ENCODE data around the gene GAS7.

The GAS7 gene

DNA sequence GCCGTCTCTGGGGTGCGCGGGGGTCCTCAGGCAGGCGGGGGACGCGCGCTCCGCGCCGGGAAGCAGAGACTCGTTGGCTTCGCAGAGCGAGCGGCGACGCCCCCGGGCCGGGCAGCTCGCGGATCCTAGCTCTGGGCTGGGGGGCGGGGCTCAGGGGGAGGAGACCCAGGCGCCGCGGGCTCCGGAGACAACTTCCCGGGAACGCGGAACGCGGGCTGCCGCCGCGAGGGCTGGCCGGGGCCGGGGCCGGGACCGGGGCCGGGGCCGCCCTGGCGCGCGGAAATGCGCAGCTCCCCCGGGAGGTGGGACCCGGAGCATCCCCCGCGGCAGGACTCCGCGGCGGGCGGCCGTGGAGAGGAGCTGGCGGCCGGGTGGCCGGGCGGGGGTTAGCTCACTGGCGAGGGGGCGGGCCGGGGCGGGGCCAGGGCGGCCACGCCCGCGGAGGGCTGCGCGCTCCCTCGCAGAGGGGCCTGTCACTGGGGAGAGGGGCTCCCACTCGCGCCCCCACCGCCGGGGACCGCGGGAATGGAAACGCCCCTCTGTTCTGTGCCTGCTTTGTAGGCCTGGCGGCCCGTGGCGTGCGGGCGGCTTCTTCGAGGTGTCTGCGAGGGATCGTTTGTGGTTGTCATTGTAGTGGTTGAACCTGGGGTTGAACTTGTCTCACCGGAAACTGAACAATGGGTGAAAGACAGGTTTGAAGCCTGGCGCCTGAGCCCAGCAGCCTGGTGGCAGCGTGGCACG, at the start of gene GAS7:
GAS7 (minus strand) TSS at position 98 of the 741 bp plus-strand sequence.
- no peak for DNase-seq

DNA sequence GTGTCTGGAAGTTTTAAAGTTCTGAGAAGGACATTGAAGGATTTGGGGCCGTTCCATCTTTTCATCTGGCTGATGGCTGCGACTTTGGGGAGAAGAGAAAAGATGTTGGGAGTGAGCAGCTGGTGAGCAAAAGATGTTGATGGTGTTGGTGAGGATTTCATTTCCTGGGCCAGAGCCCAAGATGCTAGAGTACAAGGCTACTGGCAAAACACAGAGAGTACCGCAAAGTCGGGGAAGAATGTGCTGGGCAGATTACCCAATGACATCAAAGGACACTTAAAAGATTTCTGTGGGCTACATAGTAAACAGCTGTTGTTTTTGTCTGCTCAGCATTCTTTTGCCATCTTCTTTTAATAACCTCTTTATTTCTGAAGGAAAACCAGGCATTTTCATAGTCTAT, 49.4 kb upstream of the GAS7 start:
- DNase-seq: no peak

DNA sequence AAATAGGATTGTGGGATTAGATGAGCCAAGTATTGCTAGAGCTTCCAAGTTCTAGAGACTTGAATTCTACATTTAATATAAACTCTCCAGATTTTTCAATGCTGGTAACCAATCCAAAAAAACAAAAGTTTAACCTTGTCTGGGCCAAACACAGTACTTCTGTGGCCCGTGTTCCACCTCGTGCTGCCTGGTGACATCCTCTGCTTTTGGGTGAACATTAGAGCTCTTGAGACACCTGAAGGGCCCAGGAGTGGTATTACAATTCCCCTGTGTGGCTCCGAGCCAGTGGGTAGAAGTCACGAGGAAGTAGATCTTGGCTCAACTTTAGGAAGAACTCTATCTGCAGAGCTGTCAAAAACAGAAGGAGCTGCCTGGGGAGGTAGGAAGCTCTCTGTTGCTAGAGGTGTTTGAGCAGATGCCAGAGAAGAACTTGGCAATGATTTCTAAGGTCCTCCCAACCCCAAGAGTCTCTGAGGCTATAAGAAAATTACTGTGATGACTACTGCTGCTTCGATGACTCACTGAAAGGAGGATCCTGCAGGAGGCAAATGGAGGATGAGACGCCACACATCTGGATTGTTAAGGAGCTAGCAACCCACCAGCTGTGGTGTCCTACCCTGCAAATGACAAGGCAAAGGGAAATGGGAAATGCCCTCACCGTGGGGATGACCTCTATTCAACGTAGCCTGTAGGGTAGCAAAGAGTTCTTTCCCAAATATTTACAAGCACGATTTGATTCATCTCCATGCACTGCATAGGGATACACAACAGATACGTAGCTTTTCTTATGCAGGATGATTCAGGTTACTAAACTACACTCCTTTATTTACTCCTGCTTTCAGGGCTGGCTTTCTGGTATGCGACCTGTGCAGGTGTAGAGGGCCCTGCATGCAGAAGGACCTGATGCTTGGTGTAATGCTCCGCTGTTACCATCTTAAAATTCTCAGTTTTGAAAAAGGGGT, 45.8 kb upstream of the GAS7 start:
- DNase-seq: no peak

DNA sequence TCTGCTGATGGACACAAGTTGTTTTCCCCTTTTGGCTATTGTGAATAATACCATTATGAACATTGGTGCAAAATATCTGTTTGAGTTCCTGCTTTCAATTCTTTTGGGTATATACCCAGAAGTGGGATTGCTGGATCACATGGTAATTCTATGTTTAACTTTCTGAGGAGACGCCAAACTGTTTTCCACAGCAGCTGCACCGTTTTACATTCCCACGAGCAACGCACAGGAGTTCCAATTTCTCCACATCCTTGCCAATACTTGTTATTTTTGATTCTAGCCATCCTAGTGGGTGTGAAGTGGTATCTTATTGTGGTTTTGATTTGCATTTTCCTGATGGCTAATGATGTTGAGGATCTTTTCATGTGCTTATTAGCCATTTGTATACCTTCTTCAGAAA, 43.4 kb upstream of the GAS7 start:
- DNase-seq: no peak

DNA sequence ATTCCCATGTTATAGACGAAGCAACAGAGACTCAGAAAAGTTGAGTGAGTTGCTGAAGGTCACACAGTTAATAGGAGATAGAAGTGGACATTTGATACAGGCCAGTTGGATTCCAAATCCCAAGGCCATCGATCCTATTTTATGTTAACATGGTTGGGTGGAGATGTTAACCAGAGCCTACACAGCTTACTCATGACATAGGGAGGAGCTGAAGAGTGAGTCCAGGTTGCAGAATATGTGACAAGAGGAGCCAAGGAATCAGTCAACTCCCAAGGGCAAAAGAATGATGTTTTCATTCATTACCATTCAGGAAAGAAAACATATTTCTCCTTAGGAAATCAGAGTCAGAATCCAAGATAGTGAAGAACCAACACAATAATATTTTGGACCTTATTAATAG, 40.3 kb upstream of the GAS7 start:
- DNase-seq: no peak

DNA sequence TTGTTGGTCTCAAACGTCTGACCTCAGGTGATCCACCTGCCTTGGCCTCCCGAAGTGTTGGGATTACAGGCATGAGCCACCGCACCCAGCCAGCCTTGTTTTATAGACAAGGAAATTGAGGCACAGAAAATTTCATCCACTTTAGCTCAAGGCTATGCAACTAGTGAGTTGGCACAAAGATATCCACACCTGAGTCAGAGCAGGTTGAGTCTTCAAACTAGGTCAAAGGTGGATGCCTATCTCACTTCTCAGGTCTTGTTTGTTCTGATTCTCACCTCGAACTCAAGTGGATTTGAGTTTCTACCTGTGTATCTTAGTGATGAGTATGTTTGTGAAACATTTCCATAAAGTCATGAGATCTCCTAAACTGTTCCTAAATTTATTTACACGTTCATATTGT, 35.6 kb upstream of the GAS7 start:
- no peak for DNase-seq

DNA sequence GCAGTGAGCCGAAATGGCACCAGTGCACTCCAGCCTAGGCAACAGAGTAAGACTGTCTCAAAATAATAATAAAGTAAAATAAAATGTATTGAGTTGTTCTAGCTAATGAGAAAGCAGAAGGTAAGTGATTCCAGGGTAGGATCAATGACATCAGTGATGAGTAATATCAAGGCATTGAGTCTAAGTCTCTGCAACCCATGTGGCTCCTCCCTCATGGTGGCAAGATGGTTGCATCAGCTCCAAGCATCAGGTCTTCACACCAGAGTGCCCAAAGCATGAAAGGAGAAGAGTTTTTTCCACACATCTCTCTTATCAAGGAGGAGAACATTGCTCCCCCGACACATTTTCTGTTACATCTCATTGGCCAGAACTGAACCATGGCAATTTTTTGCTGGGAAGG, 34.8 kb upstream of the GAS7 start:
- DNase-seq: no peak

DNA sequence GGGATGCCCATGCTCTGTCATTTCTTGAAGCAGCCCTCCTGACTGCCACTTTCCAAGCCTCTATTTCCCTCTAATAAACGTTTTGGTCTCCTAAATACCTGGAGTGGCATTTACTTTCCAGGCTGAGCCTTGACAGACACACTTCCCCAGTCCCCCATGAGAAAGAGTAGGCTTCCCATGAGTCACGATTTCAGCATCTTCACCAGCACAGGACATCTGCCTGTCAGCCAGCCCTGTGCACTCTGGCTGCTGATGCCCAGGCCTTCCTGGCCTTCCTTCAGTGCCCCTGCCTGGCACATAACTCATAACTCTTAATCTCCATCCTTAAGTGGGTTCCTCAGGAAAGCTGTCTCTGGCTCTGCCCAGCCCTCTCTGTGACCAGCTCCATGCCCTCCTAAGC, 30.8 kb upstream of the GAS7 start:
- no peak for DNase-seq

DNA sequence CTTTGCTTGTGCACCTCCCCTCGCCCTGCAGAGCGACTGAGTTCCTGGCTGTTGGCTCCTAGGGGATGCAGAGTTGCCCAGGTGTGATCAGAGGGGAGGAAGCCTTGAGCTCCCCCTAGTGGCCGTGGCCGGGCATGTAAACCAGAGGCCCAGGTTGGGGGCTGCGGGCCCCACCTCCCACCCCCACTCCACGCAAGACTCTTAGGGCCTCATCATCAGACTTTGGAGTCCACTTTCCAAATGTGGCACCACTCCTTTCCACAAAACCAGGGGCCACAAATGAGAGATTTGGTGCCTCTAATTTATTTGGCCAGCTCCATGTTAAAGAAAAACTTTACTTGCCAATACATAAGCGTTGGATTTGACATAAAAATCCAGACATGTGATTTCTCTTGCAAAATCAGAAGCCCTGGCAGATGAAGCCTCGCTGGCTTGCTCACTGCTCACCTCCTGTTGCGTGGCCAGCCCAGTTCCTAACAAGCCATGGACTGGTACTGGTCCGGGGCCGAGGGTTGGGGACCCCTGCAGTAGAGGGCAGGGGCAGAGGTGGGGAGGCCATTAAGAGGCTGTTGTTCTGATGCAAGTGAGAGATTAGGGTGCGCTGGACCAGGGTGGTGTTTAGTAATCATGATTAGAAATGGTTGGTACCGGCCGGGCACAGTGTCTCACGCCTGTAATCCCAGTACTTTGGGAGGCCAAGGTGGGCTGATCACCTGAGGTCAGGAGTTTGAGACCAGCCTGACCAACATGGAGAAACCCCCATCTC, 28.7 kb upstream of the GAS7 start:
- peak; percentile 21 for DNase-seq

DNA sequence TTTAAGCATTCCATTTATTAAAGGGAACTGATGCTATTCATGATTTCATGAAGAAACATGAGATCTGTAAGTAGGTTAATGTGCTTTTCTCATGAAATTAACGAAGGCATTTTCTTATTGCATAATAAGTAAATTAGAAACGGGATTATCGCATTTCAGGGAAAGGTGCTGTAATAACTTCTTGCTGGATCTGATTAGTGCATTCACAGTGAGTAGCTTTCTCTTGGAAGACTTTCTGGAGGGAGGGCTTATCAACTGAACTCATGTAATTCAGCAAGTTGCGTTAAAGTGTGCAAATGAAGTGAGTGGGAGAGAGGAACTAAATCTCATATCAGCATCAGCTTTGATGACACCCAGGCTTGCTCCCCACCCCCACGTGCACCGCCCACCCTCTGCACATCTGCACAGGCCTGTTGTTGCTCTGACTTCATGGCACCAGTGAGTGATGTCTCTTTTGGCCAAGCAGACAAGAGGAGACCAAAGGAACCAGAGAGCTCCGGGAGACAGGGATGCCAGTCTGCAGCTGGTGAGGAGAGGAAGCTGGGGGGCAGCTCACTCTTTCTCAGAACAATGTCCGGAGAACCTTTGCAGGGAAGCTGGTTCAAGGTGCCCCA, 26.3 kb upstream of the GAS7 start:
- DNase-seq: no peak

DNA sequence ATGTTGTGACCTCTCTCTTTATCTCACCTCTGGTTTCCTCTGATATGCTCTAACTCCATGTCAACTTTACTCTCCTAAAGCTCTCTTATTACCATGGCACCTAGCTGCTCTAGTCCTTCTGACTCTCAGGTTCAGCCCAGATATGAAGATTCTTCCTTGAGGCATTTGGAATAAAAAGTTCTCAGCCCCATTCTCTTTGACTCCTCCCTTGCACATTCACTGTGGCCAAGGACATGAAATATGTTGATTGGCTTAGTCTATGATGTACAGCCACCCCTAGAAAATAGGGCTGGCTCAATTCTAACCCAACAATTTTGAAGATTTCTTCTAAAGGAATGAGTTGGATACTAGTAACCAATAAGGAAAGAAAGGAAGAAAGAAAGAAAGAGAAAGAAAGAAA, 20.8 kb upstream of the GAS7 start:
- DNase-seq: no peak

DNA sequence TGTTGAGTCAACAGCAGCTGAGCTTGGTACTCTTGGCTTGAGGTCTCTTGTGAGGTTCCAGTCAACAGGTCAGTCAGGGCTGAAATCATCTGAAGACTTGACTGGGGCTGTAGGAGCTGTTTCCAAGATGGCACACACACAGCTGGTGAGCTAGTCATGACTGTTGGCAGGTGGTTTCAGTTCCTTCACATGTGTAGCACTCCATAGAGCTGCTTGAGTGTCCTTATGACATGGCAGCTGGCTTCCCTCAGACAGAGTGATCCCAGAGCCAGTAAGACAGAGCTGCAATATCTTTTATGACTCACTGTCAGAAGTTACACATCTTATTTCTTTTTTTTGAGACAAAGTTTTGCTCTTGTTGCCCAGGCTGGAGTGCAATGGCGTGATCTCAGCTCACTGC, 19.5 kb upstream of the GAS7 start:
- no peak for DNase-seq

DNA sequence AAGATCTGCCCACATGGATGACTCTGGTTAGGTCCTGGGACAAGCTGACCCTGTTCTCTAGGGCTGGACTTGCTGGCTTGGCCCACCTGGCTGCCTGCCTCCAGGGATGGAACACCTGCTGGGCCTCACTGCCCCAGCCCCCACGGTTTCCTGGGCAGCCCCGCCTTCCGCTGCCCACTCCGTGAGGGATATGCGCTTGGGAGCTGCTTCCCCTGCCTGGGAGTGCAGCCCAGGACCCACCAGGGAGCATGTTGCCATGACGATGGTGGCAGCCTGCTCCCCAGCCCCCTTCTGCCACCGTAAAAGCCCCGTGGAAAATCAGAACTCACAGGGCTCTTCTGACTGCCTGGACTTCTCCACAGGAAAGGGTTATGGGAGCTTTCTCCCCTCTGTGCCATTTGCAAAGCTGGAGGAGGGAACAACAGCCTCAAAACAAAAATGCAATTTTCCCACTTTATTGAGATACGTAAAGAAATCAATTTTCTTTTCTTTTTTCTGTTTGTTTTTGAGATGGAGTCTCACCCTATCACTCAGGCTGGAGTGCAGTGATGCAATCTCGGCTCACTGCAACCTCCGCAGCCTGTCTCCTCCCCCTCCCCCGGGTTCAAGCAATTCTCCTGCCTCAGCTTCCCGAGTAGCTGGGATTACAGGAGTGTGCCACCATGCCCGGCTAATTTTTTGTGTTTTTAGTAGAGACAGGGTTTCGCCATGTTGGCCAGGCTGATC, 18.0 kb upstream of the GAS7 start:
- no peak for DNase-seq

DNA sequence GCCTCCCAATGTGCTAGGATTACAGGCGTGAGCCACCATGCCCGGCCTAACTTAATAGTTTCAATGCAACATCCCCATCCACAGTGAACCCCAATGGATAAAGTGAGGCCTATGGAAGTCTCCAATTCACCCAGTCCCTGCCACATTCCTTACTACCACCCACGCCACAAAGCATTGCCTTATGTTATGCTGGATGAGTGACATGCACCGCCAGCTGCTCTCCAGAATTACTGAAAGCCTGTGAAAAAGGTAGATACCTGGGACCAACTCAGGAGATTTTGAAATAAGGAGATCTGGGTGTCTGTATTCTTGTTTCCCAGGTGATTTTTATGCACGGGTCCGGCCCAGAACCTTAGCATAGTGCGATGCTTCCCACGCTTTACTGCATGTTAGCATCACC, 16.9 kb upstream of the GAS7 start:
- no peak for DNase-seq

DNA sequence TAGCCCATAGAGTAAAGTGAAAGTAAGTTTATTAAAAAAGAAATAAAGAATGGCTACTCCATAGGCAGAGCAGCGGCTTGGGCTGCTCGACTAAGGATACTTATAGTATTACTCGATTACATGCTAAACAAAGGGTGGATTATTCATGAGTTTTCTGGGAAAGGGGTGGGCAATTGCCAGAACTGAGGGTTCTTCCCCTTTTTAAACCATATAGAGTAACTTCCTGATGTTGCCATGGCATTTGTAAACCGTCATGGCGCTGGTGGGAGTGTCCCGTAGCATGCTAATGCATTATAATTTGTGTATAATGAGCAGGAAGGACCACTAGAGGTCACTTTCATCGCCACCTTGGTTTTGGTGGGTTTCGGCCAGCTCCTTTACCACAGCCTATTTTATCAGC, 13.3 kb upstream of the GAS7 start:
- no peak for DNase-seq

DNA sequence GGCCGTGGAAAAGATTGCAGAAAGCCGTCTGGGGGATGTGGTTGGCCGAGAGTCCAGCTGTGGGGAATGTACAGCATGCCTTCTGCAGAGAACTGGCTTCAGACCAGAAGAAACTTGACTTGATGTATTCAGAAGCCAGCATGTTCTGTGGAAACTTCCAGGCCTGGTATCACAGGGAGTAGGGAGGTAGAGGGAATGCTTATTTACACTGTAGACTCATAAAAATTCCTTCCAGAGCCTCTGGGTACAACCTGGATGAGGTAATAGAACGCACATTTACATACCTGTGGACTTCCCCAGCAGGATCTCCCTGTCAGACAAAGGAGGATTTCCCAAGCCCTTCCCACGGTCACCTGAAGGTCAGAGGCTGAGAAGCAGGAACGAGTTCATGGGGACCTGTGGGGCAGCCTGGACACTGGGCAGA, 11.8 kb upstream of the GAS7 start:
- peak; percentile 60 for DNase-seq

DNA sequence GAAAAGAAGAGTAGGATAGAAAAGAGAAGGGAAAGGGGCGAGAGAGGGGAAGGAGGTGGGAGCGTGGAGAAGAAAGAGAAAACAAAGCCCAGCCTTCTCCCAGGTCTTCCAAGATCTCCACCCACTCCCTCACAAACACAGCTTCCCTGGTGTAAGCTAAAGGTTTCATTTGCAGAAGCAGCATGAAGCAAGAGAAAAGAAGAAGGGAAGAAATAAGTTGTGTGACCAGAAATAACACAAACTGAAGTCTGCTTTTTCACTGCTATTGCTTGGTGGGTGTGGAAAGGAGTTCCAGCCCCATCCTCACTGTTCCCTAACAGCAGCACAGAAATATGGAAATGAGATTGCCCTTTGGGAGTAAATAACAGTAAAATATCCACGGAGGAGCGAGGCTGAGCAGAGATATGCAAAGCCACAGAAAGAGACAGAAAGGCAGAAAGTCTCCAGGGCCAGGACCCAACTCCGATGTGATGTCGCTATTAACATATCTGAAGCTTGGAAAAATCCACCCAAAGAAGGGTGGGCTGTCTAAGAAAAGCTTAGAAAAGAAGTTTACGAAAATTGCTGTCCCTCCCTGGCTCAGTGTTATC, 10.3 kb upstream of the GAS7 start:
- peak; percentile 75 for DNase-seq

DNA sequence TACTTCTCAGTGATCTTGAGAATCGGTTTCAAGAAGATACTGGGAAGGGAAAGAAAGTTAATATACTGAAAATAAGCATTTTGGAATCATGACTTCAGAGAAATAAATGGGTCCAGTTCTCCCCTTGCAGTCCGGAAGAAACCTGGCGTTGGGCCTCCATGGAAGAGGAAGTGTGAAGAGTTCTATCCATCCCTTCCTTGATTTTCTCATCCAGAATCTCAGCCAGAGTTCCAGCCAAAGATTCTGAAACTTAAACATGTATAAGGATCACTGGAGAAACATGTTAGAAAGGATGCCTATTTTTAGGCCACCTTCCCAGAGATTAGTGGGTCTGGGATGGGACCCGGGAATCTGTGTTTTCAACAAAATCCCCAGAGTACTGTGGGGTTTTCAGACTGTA, 8.7 kb upstream of the GAS7 start:
- DNase-seq: no peak

DNA sequence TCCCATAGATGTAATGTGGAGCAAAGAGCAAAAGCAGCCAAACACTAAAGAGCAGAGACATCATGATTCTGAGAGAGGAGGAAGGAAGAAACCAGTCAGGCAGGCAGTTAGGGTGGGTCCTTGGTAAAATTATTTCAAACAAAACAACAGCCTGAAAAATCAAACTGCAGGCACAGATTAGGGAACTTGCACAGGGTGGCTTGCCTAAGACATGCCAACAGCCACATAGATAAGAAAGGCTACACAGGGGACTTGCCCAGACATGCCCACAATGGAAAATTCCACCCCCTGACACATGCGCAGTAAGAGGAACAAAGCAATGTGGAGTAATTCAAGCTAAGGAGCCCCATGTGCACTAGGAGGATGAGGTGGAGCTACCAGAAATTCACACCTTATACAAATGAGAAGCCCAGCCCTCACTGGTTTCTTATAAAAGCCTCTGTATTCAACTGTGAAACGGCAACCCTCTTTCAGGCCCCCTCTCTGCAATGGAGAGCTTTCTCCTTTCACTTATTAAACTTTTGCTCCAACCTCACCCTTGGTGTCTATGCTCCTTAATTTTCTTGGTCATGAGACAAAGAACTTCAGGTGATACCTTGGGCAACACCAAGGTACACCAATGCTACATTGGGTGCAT, 7.3 kb upstream of the GAS7 start:
- DNase-seq: no peak

DNA sequence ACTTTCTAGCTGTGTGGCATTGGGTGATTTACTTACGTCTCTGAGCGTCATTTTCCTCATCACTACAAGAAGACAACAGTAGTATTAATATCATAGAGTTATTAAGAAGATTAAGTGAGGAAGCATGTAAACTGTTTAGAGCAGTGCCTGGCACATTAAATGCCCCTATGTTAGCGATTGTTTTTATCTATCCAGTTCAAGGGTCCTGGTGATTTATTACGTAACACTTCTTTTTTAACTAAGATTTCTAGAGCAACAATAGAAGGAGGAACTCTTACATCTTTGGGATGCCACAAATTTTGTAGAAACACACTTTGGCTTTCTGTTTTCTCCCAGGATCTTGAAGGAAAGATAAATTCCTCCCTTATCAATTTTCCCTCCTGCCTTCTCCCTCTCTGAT, 3.3 kb upstream of the GAS7 start:
- no peak for DNase-seq

DNA sequence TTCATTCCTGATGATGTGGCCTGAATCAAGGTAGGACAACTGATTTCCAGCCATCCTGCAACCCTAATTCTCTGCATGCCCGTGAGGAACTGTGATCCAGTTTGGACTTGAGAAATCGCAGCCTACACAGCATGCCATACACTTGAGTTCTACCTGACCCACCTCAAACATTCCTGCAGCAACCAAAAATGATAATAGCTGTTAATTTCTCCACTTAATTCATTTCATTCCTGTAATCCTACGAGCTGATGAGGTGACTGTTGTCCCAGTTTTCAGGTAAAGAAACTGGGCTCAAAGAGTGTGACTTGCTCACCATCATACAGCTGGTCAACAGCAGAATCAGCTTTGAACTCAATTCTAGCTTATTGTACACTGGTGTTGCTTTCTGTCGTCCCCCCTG, 2.2 kb upstream of the GAS7 start:
- no peak for DNase-seq
